ENCODE results near the gene EFS. TPM values are rescaled to one million over a fixed set of nuclear protein-coding genes. Genes with fewer than 3 reads are reported as not detected.

EFS gene
- total RNA-seq, 4 donors from 2014 or later = 0.60 to 10.5 (median 3.3) TPM

DNA sequence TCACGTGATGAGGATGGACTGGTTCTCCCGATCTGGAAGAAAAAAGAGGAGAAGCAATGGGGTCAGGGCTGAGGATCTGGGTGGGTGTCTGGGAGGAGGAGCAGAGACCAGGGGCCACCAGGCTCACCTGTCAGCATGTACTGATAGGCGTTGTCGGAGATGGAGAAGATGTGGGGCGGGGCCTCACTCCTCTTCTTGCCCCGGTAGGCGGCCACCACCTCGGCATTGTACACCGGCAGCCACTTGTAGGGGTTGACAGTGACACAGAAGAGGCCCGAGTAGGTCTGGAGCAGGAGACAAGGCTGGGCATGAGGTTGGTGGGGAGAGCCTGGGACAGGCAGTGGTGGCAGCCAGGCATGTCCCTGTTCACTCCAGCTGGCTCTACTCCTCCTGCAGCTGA, 40.1 kb upstream of the EFS start:
- in situ Hi-C loops (cut with MboI; ENCODE audit: low pct_ligation_motif_present in 1 of 4, low pct_unique_long_range_greater_than_20kb in 1 of 4, low sequenced_read_pairs in 3 of 4) (no loop called here), intact Hi-C loops (cut with DNase I; ENCODE audit: low total_unique reads) (no loop called here)
- no peak overlapping the region for H3K4me3 ChIP-seq
- no peaks in the 10 kb centered on the region for H3K36me3 ChIP-seq
- TF ChIP-seq EP300 (IDR thresholded peaks at IDR 0.05; ENCODE audit: low read depth) (no peak), POLR2AphosphoS5 (IDR thresholded peaks at IDR 0.05) (no peak), POLR2A (IDR thresholded peaks at IDR 0.05) (no peak)
- TF ChIP-seq, protein P1, sequence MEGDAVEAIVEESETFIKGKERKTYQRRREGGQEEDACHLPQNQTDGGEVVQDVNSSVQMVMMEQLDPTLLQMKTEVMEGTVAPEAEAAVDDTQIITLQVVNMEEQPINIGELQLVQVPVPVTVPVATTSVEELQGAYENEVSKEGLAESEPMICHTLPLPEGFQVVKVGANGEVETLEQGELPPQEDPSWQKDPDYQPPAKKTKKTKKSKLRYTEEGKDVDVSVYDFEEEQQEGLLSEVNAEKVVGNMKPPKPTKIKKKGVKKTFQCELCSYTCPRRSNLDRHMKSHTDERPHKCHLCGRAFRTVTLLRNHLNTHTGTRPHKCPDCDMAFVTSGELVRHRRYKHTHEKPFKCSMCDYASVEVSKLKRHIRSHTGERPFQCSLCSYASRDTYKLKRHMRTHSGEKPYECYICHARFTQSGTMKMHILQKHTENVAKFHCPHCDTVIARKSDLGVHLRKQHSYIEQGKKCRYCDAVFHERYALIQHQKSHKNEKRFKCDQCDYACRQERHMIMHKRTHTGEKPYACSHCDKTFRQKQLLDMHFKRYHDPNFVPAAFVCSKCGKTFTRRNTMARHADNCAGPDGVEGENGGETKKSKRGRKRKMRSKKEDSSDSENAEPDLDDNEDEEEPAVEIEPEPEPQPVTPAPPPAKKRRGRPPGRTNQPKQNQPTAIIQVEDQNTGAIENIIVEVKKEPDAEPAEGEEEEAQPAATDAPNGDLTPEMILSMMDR (IDR thresholded peaks at IDR 0.05) = no peak
- H3K9me3 ChIP-seq = no peaks in the 10 kb centered on the region
- no peaks in the 10 kb centered on the region for H3K4me1 ChIP-seq
- H3K27ac ChIP-seq = no peak overlapping the region
- no peak for DNase-seq
- WGBS, 2 donors (ENCODE audit: low coverage in 1 of 2) = 77% methylated on average over 10 of the region's 10 CpGs; no CpG with 5 or more reads in 1 of the 2 donors
- H3K27me3 ChIP-seq = peaks cover 4% of the 10 kb centered on the region

DNA sequence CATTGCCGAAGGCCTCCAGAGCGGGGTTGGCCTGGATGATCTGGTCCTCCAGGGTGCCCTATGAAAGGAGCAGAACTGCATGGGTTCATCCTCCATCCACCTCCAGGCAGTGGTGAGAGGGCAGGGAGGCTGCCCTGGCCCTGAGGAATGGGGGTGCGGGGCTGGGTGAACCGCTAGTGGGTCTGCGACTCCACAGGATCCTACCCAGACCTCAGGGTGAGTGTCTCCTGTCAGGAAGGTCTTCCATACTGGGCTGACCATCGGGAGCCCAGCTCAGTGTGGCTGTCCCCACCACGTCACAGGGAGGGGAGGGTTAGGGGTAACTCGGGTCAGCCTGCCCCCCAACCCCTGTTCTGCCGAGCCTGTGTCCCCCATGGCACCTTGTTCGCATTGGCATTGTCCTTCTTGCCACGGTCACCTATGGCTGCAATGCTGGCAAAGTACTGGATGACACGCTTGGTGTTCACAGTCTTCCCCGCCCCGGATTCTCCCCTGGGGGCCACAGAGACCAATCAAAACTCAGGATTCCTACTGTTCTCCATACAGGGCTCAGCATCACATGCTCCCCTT, 39.4 kb upstream of the EFS start:
- no peaks in the 10 kb centered on the region for H3K36me3 ChIP-seq
- DNase-seq = no peak
- H3K27ac ChIP-seq = no peak overlapping the region
- H3K9me3 ChIP-seq = no peaks in the 10 kb centered on the region
- in situ Hi-C loops (cut with MboI; ENCODE audit: low pct_ligation_motif_present in 1 of 4, low pct_unique_long_range_greater_than_20kb in 1 of 4, low sequenced_read_pairs in 3 of 4) = no loop called here
- 85% methylated on average over 14 of the region's 14 CpGs; no CpG with 5 or more reads in 1 of the 2 donors for WGBS, 2 donors (ENCODE audit: low coverage in 1 of 2)
- TF ChIP-seq POLR2A (IDR thresholded peaks at IDR 0.05) (no peak), POLR2AphosphoS5 (IDR thresholded peaks at IDR 0.05) (no peak)
- TF ChIP-seq, protein P1 (IDR thresholded peaks at IDR 0.05) = no peak
- H3K4me1 ChIP-seq = no peaks in the 10 kb centered on the region
- H3K4me3 ChIP-seq = no peak overlapping the region
- peaks cover 4% of the 10 kb centered on the region for H3K27me3 ChIP-seq
- intact Hi-C loops (cut with DNase I; ENCODE audit: low total_unique reads) = no loop called here

DNA sequence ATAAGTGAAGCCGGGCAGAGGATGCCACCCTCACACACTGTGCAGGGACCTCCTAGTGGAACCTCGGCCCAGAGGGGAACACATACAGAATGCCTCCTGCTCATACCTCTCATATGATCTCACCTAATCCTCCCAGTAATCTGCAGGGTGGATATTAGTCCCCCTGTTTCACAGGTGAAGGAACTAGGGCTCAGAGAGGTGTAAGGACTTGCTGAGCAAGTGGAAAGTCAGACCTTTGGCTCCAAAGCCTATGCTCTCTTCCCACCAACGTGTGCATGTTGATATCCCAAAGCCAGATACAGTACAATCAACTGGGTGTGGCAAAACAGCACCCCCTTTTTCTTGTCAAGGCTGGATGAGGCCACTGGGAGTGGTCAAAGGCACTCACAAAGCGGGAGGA, 38.9 kb upstream of the EFS start:
- H3K4me1 ChIP-seq = no peaks in the 10 kb centered on the region
- in situ Hi-C loops (cut with MboI; ENCODE audit: low pct_ligation_motif_present in 1 of 4, low pct_unique_long_range_greater_than_20kb in 1 of 4, low sequenced_read_pairs in 3 of 4) = no loop called here
- peaks cover 4% of the 10 kb centered on the region for H3K27me3 ChIP-seq
- H3K9me3 ChIP-seq = no peaks in the 10 kb centered on the region
- intact Hi-C loops (cut with DNase I; ENCODE audit: low total_unique reads) = no loop called here
- no peak for DNase-seq
- TF ChIP-seq EP300 (IDR thresholded peaks at IDR 0.05; ENCODE audit: low read depth) (no peak), POLR2AphosphoS5 (IDR thresholded peaks at IDR 0.05) (no peak), POLR2A (IDR thresholded peaks at IDR 0.05) (no peak)
- TF ChIP-seq, protein P1 (IDR thresholded peaks at IDR 0.05) = no peak
- H3K36me3 ChIP-seq = no peaks in the 10 kb centered on the region
- 65% methylated on average over 4 of the region's 4 CpGs; no CpG with 5 or more reads in 1 of the 2 donors for WGBS, 2 donors (ENCODE audit: low coverage in 1 of 2)
- H3K4me3 ChIP-seq = no peak overlapping the region
- H3K27ac ChIP-seq = no peak overlapping the region

DNA sequence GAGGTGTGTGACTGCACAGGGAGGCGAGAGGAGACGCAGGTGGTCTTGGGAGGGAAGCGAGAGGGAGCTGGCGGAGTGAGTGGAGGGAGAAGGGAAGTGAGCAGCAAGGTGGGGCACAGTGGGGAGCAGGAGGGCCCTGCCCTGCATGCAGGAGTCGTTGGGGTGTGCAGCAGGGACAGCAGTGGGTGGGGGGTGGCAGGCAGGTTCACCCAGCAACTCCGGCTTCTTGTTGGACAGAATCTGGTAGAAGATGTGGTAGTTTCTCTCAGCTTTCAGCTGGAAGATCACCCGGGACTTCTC, 38.1 kb upstream of the EFS start:
- WGBS, 2 donors (ENCODE audit: low coverage in 1 of 2) = 40 to 42% methylated on average over 4 to 7 of the region's 7 CpGs
- intact Hi-C loops (cut with DNase I; ENCODE audit: low total_unique reads) = no loop called here
- no peak overlapping the region for H3K4me3 ChIP-seq
- H3K27ac ChIP-seq = no peak overlapping the region
- TF ChIP-seq EP300 (IDR thresholded peaks at IDR 0.05; ENCODE audit: low read depth) = no peak
- TF ChIP-seq, protein P1 (IDR thresholded peaks at IDR 0.05) = no peak
- TF ChIP-seq POLR2AphosphoS5 (IDR thresholded peaks at IDR 0.05) = no peak
- no peaks in the 10 kb centered on the region for H3K9me3 ChIP-seq
- in situ Hi-C loops (cut with MboI; ENCODE audit: low pct_ligation_motif_present in 1 of 4, low pct_unique_long_range_greater_than_20kb in 1 of 4, low sequenced_read_pairs in 3 of 4) = no loop called here
- peaks cover 4% of the 10 kb centered on the region for H3K27me3 ChIP-seq
- H3K36me3 ChIP-seq = no peaks in the 10 kb centered on the region
- no peaks in the 10 kb centered on the region for H3K4me1 ChIP-seq
- DNase-seq = no peak

Measured in transverse colon (tissue), 4 donors.